ENCODE measurements around the gene AGXT. TPM values are rescaled to one million over a fixed set of nuclear protein-coding genes. Genes with fewer than 3 reads are reported as not detected.

AGXT gene
- total and polyA plus RNA-seq, 2 of the 8 experiments (the other 6 are each of a cell fraction or from before 2014, with no cell fraction given), result 0.03 TPM; not detected in 1

- H4K5ac ChIP-seq (ENCODE audit: insufficient read length, low read depth, low read length), result no peak overlapping the region
- no peaks in the 10 kb centered on the region for H3K79me2 ChIP-seq (ENCODE audit: control insufficient read depth in 1 of 2, insufficient read depth in 2 of 2, low read length in 2 of 2)
- H3K27me3 ChIP-seq (replicated peaks in 1 of 4; ENCODE audit: control insufficient read depth in 3 of 4, extremely low read depth in 1 of 4, insufficient read depth in 3 of 4, low read length in 3 of 4), result no peaks in the 10 kb centered on the region
- no peaks in the 10 kb centered on the region; a peak in 1 of 7 replicates for H3K4me1 ChIP-seq (replicated peaks in 1 of 4; ENCODE audit: control insufficient read depth in 3 of 4, insufficient read depth in 4 of 4, low read length in 3 of 4)
- H3K9me3 ChIP-seq (ENCODE audit: insufficient read depth in 2 of 2, low read depth in 1 of 2, low read length in 1 of 2), result no peaks in the 10 kb centered on the region
- no peak overlapping the region for H4K8ac ChIP-seq (ENCODE audit: extremely low read depth, insufficient read depth, low read length)
- H3K18ac ChIP-seq (ENCODE audit: extremely low read depth, low read length), result no peak overlapping the region
- FAIRE-seq (no peak), DNase-seq (ENCODE audit: low read depth in 1 of 2, low spot score in 2 of 2) (no peak)
- H3K4ac ChIP-seq (replicated peaks; ENCODE audit: insufficient read length, low read depth, low read length), result no peak overlapping the region
- H2BK5ac ChIP-seq (ENCODE audit: low read depth, low read length), result no peak overlapping the region; the same call in 1 of the 2 replicates
- H2AFZ ChIP-seq (ENCODE audit: low read length), result no peak overlapping the region
- CTCF ChIA-PET (ENCODE audit: partially characterized antibody), result interaction anchor here (0.7 to 2.3 kb wide), 5 partner anchors 12 to 48 kb away, joined by 3 to 9 read pairs (median 4); no protein-coding TSS in a partner anchor
- no peak overlapping the region for H2BK15ac ChIP-seq (ENCODE audit: low read length)
- H3K9ac ChIP-seq (replicated peaks in 1 of 4; ENCODE audit: extremely low read depth in 1 of 4, low read depth in 3 of 4, low read length in 3 of 4), result no peak overlapping the region
- no peaks in the 10 kb centered on the region for H3K23me2 ChIP-seq (ENCODE audit: low read depth, low read length)
- H3K4me3 ChIP-seq (ENCODE audit: extremely low read depth in 1 of 4, insufficient read depth in 2 of 4, low read depth in 3 of 4, low read length in 4 of 4), result no peak overlapping the region
- no peak overlapping the region for H2AK5ac ChIP-seq (ENCODE audit: low read depth, low read length)
- no peak overlapping the region for H2BK120ac ChIP-seq (replicated peaks; ENCODE audit: low read depth, low read length)
- H4K20me1 ChIP-seq (replicated peaks in 1 of 2; ENCODE audit: control insufficient read depth in 1 of 2, insufficient read depth in 2 of 2, low read length in 2 of 2), result no peaks in the 10 kb centered on the region
- H2BK12ac ChIP-seq (ENCODE audit: low read depth, low read length), result no peak overlapping the region
- H3K14ac ChIP-seq (ENCODE audit: insufficient read length), result no peak overlapping the region
- H4K91ac ChIP-seq (replicated peaks; ENCODE audit: insufficient read length, low read length), result no peak overlapping the region
- H3K27ac ChIP-seq (ENCODE audit: low read depth, low read length), result no peak overlapping the region
- no peaks in the 10 kb centered on the region for H3K79me1 ChIP-seq (ENCODE audit: low read depth, low read length)
- H2BK20ac ChIP-seq (ENCODE audit: low read length), result no peak overlapping the region
- no peak overlapping the region for H3K56ac ChIP-seq (replicated peaks; ENCODE audit: insufficient read length, low read depth, low read length)
- H3K4me2 ChIP-seq (ENCODE audit: insufficient read depth in 1 of 2, low read depth in 2 of 2, low read length in 2 of 2), result no peak overlapping the region
- H3K23ac ChIP-seq (ENCODE audit: insufficient read length), result no peak overlapping the region
- no peaks in the 10 kb centered on the region for H3K36me3 ChIP-seq (ENCODE audit: control insufficient read depth in 2 of 4, insufficient read depth in 4 of 4, low read length in 3 of 4)
- 86% methylated on average over 25 of the region's 25 CpGs; no CpG with 5 or more reads in 1 of the 2 experiments for WGBS, 2 experiments (ENCODE audit: extremely low coverage in 1 of 2, insufficient coverage in 1 of 2, insufficient read length in 1 of 2, insufficient replicate concordance in 2 of 2, low coverage in 1 of 2, low lambda C conversion rate in 2 of 2, missing lambda C conversion rate in 1 of 2)
- POLR2A ChIA-PET (ENCODE audit: partially characterized antibody), result no interaction called here
- TF ChIP-seq SP1 (IDR thresholded peaks at IDR 0.05; ENCODE audit: low read depth, low read length) (no peak), CHD1 (IDR thresholded peaks at IDR 0.05; ENCODE audit: low read depth, low read length) (no peak), POU5F1 (IDR thresholded peaks at IDR 0.05; ENCODE audit: low read depth, low read length) (no peak), CHD2 (IDR thresholded peaks at IDR 0.05; ENCODE audit: low read length) (no peak), KDM5A (IDR thresholded peaks at IDR 0.05; ENCODE audit: low read length) (no peak), KDM1A (IDR thresholded peaks at IDR 0.05; ENCODE audit: borderline replicate concordance, low read length) (no peak), SP2 (IDR thresholded peaks at IDR 0.05; ENCODE audit: low read length) (no peak), CBX5 (IDR thresholded peaks at IDR 0.05; ENCODE audit: low read depth, low read length) (no peak), EGR1 (IDR thresholded peaks at IDR 0.05; ENCODE audit: borderline replicate concordance, low read depth, low read length) (no peak), POLR2AphosphoS5 (IDR thresholded peaks at IDR 0.05; ENCODE audit: low read depth, low read length) (no peak)
- TF ChIP-seq, protein P1, sequence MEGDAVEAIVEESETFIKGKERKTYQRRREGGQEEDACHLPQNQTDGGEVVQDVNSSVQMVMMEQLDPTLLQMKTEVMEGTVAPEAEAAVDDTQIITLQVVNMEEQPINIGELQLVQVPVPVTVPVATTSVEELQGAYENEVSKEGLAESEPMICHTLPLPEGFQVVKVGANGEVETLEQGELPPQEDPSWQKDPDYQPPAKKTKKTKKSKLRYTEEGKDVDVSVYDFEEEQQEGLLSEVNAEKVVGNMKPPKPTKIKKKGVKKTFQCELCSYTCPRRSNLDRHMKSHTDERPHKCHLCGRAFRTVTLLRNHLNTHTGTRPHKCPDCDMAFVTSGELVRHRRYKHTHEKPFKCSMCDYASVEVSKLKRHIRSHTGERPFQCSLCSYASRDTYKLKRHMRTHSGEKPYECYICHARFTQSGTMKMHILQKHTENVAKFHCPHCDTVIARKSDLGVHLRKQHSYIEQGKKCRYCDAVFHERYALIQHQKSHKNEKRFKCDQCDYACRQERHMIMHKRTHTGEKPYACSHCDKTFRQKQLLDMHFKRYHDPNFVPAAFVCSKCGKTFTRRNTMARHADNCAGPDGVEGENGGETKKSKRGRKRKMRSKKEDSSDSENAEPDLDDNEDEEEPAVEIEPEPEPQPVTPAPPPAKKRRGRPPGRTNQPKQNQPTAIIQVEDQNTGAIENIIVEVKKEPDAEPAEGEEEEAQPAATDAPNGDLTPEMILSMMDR (IDR thresholded peaks at IDR 0.05; ENCODE audit: control extremely low read depth in 1 of 3, insufficient read depth in 1 of 3, low read depth in 1 of 3, low read length in 3 of 3), result no peak
Observed at GRCh38 chr2:240869109-240869955, 708 bp downstream of the AGXT start.

Data from H1 (cell line).